ENCODE data around the gene IMMP2L.

Gene IMMP2L

GRCh38 chr7:111132833-111133232 lies 429.5 kb downstream of the IMMP2L start:
- H3K4me3 Mint-ChIP-seq: no peak overlapping the region
- H3K9me3 Mint-ChIP-seq: no peaks in the 10 kb centered on the region
- peaks cover 10% of the 10 kb centered on the region for H3K4me1 Mint-ChIP-seq
- TF ChIP-seq CTCF (IDR thresholded peaks at IDR 0.05): no peak
- H3K27me3 Mint-ChIP-seq (ENCODE audit: low read depth, poor library complexity): no peaks in the 10 kb centered on the region
- DNase-seq: no peak
- no peak overlapping the region for H3K27ac Mint-ChIP-seq
- no peaks in the 10 kb centered on the region for H3K36me3 Mint-ChIP-seq (ENCODE audit: low read depth)

- Mint-ChIP-seq H3K36me3 (ENCODE audit: low read depth) (no peaks in the 10 kb centered on the region), H3K27me3 (ENCODE audit: low read depth, poor library complexity) (no peaks in the 10 kb centered on the region), H3K9me3 (no peaks in the 10 kb centered on the region), H3K27ac (no peak overlapping the region), H3K4me1 (no peaks in the 10 kb centered on the region), H3K4me3 (no peak overlapping the region)
- no peak for TF ChIP-seq CTCF (IDR thresholded peaks at IDR 0.05)
- DNase-seq: no peak
Observed at GRCh38 chr7:111129435-111129834, 432.9 kb downstream of the IMMP2L start.

- Mint-ChIP-seq H3K27me3 (ENCODE audit: low read depth, poor library complexity) (no peaks in the 10 kb centered on the region), H3K4me3 (no peak overlapping the region), H3K27ac (no peak overlapping the region), H3K9me3 (no peaks in the 10 kb centered on the region), H3K36me3 (ENCODE audit: low read depth) (no peaks in the 10 kb centered on the region), H3K4me1 (no peaks in the 10 kb centered on the region)
- no peak for TF ChIP-seq CTCF (IDR thresholded peaks at IDR 0.05)
- DNase-seq: no peak
Observed at GRCh38 chr7:111126987-111127386, 435.3 kb downstream of the IMMP2L start.

GRCh38 chr7:111115966-111116365 lies 446.3 kb downstream of the IMMP2L start:
- no peaks in the 10 kb centered on the region for H3K36me3 Mint-ChIP-seq (ENCODE audit: low read depth)
- H3K4me1 Mint-ChIP-seq: no peaks in the 10 kb centered on the region
- no peaks in the 10 kb centered on the region for H3K9me3 Mint-ChIP-seq
- H3K27me3 Mint-ChIP-seq (ENCODE audit: low read depth, poor library complexity): no peaks in the 10 kb centered on the region
- no peak for DNase-seq
- no peak overlapping the region for H3K27ac Mint-ChIP-seq
- H3K4me3 Mint-ChIP-seq: no peak overlapping the region
- TF ChIP-seq CTCF (IDR thresholded peaks at IDR 0.05): no peak

GRCh38 chr7:111113263-111114017 lies 448.9 kb downstream of the IMMP2L start:
- no peak overlapping the region for H3K4me3 Mint-ChIP-seq
- no peak overlapping the region for H3K27ac Mint-ChIP-seq
- no peaks in the 10 kb centered on the region for H3K27me3 Mint-ChIP-seq (ENCODE audit: low read depth, poor library complexity)
- no peak for TF ChIP-seq CTCF (IDR thresholded peaks at IDR 0.05)
- DNase-seq: no peak
- no peaks in the 10 kb centered on the region for H3K9me3 Mint-ChIP-seq
- no peaks in the 10 kb centered on the region for H3K4me1 Mint-ChIP-seq
- no peaks in the 10 kb centered on the region for H3K36me3 Mint-ChIP-seq (ENCODE audit: low read depth)

GRCh38 chr7:111112439-111112838 lies 449.9 kb downstream of the IMMP2L start:
- no peak for TF ChIP-seq CTCF (IDR thresholded peaks at IDR 0.05)
- Mint-ChIP-seq H3K27ac (no peak overlapping the region), H3K4me3 (no peak overlapping the region), H3K27me3 (ENCODE audit: low read depth, poor library complexity) (no peaks in the 10 kb centered on the region), H3K36me3 (ENCODE audit: low read depth) (no peaks in the 10 kb centered on the region), H3K4me1 (no peaks in the 10 kb centered on the region), H3K9me3 (no peaks in the 10 kb centered on the region)
- no peak for DNase-seq

Data from nephron progenitor cell (in vitro differentiated cells).